HCT116 (cell line): ENCODE results near the gene SAPCD2.
"Not testable (repeated sequence)": the region's sequence is repeated elsewhere in the genome, so short reads cannot be mapped to it uniquely, and the experiment has no call there.

ENCODE experiments used
- CEBPB ChIP-seq: IDR thresholded peaks from 2 replicates; pipeline ENCODE4 v1.6.1; 2012; ENCODE audit warnings: low read depth
- CTCF ChIP-seq, 3 experiments: fragments of 200-600 bp in 1 of 3; sonication (generic) in 1 of 3; IDR thresholded peaks in 2 of 3; conservative IDR thresholded peaks in 1 of 3; 2 replicates each; pipeline ENCODE4 v1.5.1; 2012 to 2017; ENCODE audit warnings: low read depth in 2 of 3, low read length in 2 of 3, antibody characterized with exemption in 1 of 3, borderline replicate concordance in 1 of 3, control low read depth in 1 of 3, mild to moderate bottlenecking in 1 of 3, mixed read lengths in 1 of 3, mixed run types in 1 of 3, moderate library complexity in 1 of 3; ENCODE audit not compliant: insufficient read depth in 1 of 3
- EZH2 ChIP-seq: fragments of 200-600 bp; sonication (generic); IDR thresholded peaks from 2 replicates; pipeline ENCODE4 v1.6.1; 2017; ENCODE audit warnings: antibody characterized with exemption, mixed run types
- POLR2A ChIP-seq: IDR thresholded peaks from 2 replicates; pipeline ENCODE4 v1.7.0; 2011; ENCODE audit warnings: borderline replicate concordance; ENCODE audit not compliant: insufficient read depth, insufficient read length; ENCODE audit errors: extremely low read depth
- SRF ChIP-seq: IDR thresholded peaks from 2 replicates; pipeline ENCODE4 v1.6.1; 2012; ENCODE audit warnings: low read depth
- ZBTB33 ChIP-seq: IDR thresholded peaks from 2 replicates; pipeline ENCODE4 v1.6.1; 2011; ENCODE audit warnings: mild to moderate bottlenecking, low read length, moderate library complexity; ENCODE audit not compliant: insufficient replicate concordance; ENCODE audit errors: extremely low read depth

- not testable (repeated sequence) for TF ChIP-seq SRF; ZBTB33; CTCF (IDR thresholded peaks at IDR 0.05 in 2 of 3, conservative IDR thresholded peaks at IDR 0.05 in 1 of 3; ENCODE audit: borderline replicate concordance in 1 of 3, insufficient read depth in 1 of 3, low read depth in 2 of 3, low read length in 2 of 3); EZH2; CEBPB; POLR2A
Measured at GRCh38 chr9:137062798-137063197, 7.6 kb downstream of the SAPCD2 start.
